Smooth muscle cell (in vitro differentiated cells): ENCODE data around the gene MSANTD2. TPM values are rescaled to one million over a fixed set of nuclear protein-coding genes. Genes with fewer than 3 reads are reported as not detected.

Experiments
- DNase-seq: peaks from one replicate; lab custom pipeline; 2025; ENCODE audit not compliant: unreplicated experiment; lab: John Stamatoyannopoulos, UW
- H2AFZ ChIP-seq: fragments of 200-600 bp; sonication (generic); 2 replicates; pipeline ENCODE4 v1.6.0; 2016; ENCODE audit warnings: antibody characterized with exemption, low read depth, mild to moderate bottlenecking
- H3F3A ChIP-seq: fragments of 200-600 bp; sonication (generic); 2 replicates; pipeline ENCODE4 v1.6.0; 2017; ENCODE audit warnings: antibody characterized with exemption, low read depth
- H3K27ac ChIP-seq: fragments of 200-600 bp; sonication (generic); 2 replicates; pipeline ENCODE4 v1.5.1; 2016; ENCODE audit warnings: low read depth, mild to moderate bottlenecking
- H3K27me3 ChIP-seq: fragments of 200-600 bp; sonication (generic); 2 replicates; pipeline ENCODE4 v1.6.1; 2016; ENCODE audit warnings: low read depth, mild to moderate bottlenecking
- H3K36me3 ChIP-seq: fragments of 200-600 bp; sonication (generic); 2 replicates; pipeline ENCODE4 v1.5.1; 2016; ENCODE audit warnings: low read depth
- H3K4me1 ChIP-seq: fragments of 200-600 bp; sonication (generic); 2 replicates; pipeline ENCODE4 v1.5.1; 2016; ENCODE audit warnings: low read depth
- H3K4me2 ChIP-seq: fragments of 200-600 bp; sonication (generic); 2 replicates; pipeline ENCODE4 v1.6.0; 2016; ENCODE audit warnings: mild to moderate bottlenecking
- H3K4me3 ChIP-seq: fragments of 200-600 bp; sonication (generic); 2 replicates; pipeline ENCODE4 v1.5.1; 2016; ENCODE audit warnings: mild to moderate bottlenecking
- H3K79me2 ChIP-seq: fragments of 200-600 bp; sonication (generic); 2 replicates; pipeline ENCODE4 v1.6.0; 2016; ENCODE audit warnings: low read depth, mild to moderate bottlenecking
- H3K9ac ChIP-seq: fragments of 200-600 bp; sonication (generic); 2 replicates; pipeline ENCODE4 v1.6.0; 2016; ENCODE audit warnings: low read depth
- H3K9me3 ChIP-seq: fragments of 200-600 bp; sonication (generic); replicated peaks from 2 replicates; pipeline ENCODE4 v1.5.1; 2016; ENCODE audit warnings: low read depth
- H4K20me1 ChIP-seq: fragments of 200-600 bp; sonication (generic); 2 replicates; pipeline ENCODE4 v1.6.0; 2016; ENCODE audit warnings: low read depth
- WGBS: methylation state at CpG from one replicate; pipeline ENCODE4 v1.1.7; 2016; ENCODE audit warnings: low lambda C conversion rate; 5-methylcytosine and 5-hydroxymethylcytosine counted together
- polyA plus RNA-seq: library from polyadenylated mRNA; unstranded; fragments of >200 nt; fragmentation: Nextera tagmentation; extraction: Ambion mirVana; gene quantifications from 2 replicates; pipeline ENCODE4 v1.2.1, GENCODE V29; 2016
- total RNA-seq: library from RNA; depleted of rRNA; stranded (reverse); fragments of >200 nt; gene quantifications from 2 replicates; pipeline ENCODE4 v1.2.3, GENCODE V29; 2014
- TF ChIP-seq, protein P1 (sequence below): fragments of 200-600 bp; sonication (generic); IDR thresholded peaks from 2 replicates; pipeline ENCODE4 v1.5.1; 2017; ENCODE audit warnings: borderline replicate concordance, mild to moderate bottlenecking, antibody characterized with exemption; ENCODE audit not compliant: insufficient read depth, poor library complexity, severe bottlenecking

The MSANTD2 gene
- total and polyA plus RNA-seq, 2 experiments from 2014 or later = 13.6 to 18.8 TPM

- H3K9ac ChIP-seq = no peak overlapping the region
- no peak for DNase-seq
- 9% methylated on average over 24 of the region's 25 CpGs for WGBS
Measured at GRCh38 chr11:124761301-124762104, 38.7 kb downstream of the MSANTD2 start.

DNA sequence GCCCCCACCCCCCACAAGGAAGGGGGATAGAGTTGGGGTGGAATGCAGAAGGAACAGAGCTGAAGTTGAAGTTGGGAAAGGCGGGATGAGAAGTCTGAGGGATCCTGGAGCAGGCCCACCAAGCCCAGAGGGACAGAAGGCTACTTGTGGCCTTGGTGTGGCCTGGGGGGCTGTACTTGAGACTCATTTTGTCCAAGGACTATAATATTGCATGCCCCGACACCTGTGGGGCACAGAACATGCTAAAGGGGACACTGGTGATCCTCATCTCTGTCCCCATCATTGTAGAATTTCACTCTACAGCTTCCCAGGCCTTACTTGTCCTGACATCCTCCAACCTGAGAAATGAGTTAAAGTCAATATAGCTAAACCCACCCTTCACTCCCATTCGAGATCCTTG, 39.4 kb downstream of the MSANTD2 start:
- H4K20me1 ChIP-seq = peaks cover 43% of the 10 kb centered on the region
- 73% methylated on average over 3 of the region's 3 CpGs for WGBS
- H3K9me3 ChIP-seq = no peaks in the 10 kb centered on the region
- no peak overlapping the region for H2AFZ ChIP-seq
- TF ChIP-seq, protein P1, sequence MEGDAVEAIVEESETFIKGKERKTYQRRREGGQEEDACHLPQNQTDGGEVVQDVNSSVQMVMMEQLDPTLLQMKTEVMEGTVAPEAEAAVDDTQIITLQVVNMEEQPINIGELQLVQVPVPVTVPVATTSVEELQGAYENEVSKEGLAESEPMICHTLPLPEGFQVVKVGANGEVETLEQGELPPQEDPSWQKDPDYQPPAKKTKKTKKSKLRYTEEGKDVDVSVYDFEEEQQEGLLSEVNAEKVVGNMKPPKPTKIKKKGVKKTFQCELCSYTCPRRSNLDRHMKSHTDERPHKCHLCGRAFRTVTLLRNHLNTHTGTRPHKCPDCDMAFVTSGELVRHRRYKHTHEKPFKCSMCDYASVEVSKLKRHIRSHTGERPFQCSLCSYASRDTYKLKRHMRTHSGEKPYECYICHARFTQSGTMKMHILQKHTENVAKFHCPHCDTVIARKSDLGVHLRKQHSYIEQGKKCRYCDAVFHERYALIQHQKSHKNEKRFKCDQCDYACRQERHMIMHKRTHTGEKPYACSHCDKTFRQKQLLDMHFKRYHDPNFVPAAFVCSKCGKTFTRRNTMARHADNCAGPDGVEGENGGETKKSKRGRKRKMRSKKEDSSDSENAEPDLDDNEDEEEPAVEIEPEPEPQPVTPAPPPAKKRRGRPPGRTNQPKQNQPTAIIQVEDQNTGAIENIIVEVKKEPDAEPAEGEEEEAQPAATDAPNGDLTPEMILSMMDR = no peak
- H3K4me1 ChIP-seq = peaks cover 39% of the 10 kb centered on the region
- H3K36me3 ChIP-seq = no peaks in the 10 kb centered on the region
- H3K9ac ChIP-seq = no peak overlapping the region
- peaks cover 70% of the 10 kb centered on the region for H3K27me3 ChIP-seq
- no peaks in the 10 kb centered on the region for H3F3A ChIP-seq
- no peak overlapping the region for H3K4me2 ChIP-seq
- H3K27ac ChIP-seq = no peak overlapping the region
- no peak for DNase-seq
- no peak overlapping the region for H3K4me3 ChIP-seq
- no peaks in the 10 kb centered on the region for H3K79me2 ChIP-seq

More at GRCh38 chr11:124761301-124762104, 38.7 kb downstream of the MSANTD2 start:
- H4K20me1 ChIP-seq = peaks cover 43% of the 10 kb centered on the region
- peaks cover 64% of the 10 kb centered on the region for H3K27me3 ChIP-seq
- H3K79me2 ChIP-seq = no peaks in the 10 kb centered on the region
- H2AFZ ChIP-seq = no peak overlapping the region
- H3K4me2 ChIP-seq = peak overlapping the region; percentile 95
- no peak overlapping the region for H3K27ac ChIP-seq
- no peaks in the 10 kb centered on the region for H3K9me3 ChIP-seq
- TF ChIP-seq, protein P1 = no peak
- peak overlapping the region; percentile 53 for H3K4me3 ChIP-seq
- H3K36me3 ChIP-seq = no peaks in the 10 kb centered on the region
- H3F3A ChIP-seq = no peaks in the 10 kb centered on the region
- peaks cover 39% of the 10 kb centered on the region for H3K4me1 ChIP-seq

GRCh38 chr11:124760205-124760652, 40.0 kb downstream of the MSANTD2 start:
- peaks cover 70% of the 10 kb centered on the region for H3K27me3 ChIP-seq
- 15% methylated on average over 25 of the region's 25 CpGs for WGBS
- peaks cover 39% of the 10 kb centered on the region for H3K4me1 ChIP-seq
- peaks cover 43% of the 10 kb centered on the region for H4K20me1 ChIP-seq
- H3K4me2 ChIP-seq = no peak overlapping the region
- TF ChIP-seq, protein P1 = no peak
- no peaks in the 10 kb centered on the region for H3K36me3 ChIP-seq
- no peak overlapping the region for H3K9ac ChIP-seq
- no peak overlapping the region for H3K27ac ChIP-seq
- no peak overlapping the region for H3K4me3 ChIP-seq
- no peaks in the 10 kb centered on the region for H3K79me2 ChIP-seq
- H2AFZ ChIP-seq = no peak overlapping the region
- H3K9me3 ChIP-seq = no peaks in the 10 kb centered on the region
- no peaks in the 10 kb centered on the region for H3F3A ChIP-seq
- no peak for DNase-seq
